HFFc6 (cell line): ENCODE results near the gene ECT2. TPM values are rescaled to one million over a fixed set of nuclear protein-coding genes. Genes with fewer than 3 reads are reported as not detected.

Experiments used
- DNase-seq: peaks from one replicate; pipeline ENCODE4 v3.0.0-alpha.2; 2018
- H3K27ac Mint-ChIP-seq: 2 replicates; pipeline ENCODE4 v1.8.0; 2020; ENCODE audit warnings: mild to moderate bottlenecking, mixed read lengths
- H3K27me3 Mint-ChIP-seq: 2 replicates; pipeline ENCODE4 v1.8.0; 2021; ENCODE audit warnings: mild to moderate bottlenecking, moderate library complexity, mixed read lengths; ENCODE audit not compliant: insufficient read depth
- H3K36me3 Mint-ChIP-seq: 2 replicates; pipeline ENCODE4 v1.8.0; 2021; ENCODE audit warnings: low read depth, mixed read lengths
- H3K4me1 Mint-ChIP-seq: 2 replicates; pipeline ENCODE4 v1.8.0; 2020; ENCODE audit warnings: low read depth, mixed read lengths
- H3K4me3 Mint-ChIP-seq: 2 replicates; pipeline ENCODE4 v1.8.0; 2020; ENCODE audit warnings: mild to moderate bottlenecking, moderate library complexity, mixed read lengths
- H3K9me3 Mint-ChIP-seq: 2 replicates; pipeline ENCODE4 v1.8.0; 2020; ENCODE audit warnings: mild to moderate bottlenecking, mixed read lengths
- total RNA-seq, 6 experiments: library from RNA; stranded (reverse); fragmentation: NEBNext Ultra II Directional; extraction: Animal tissue kit (Norgen Biotek cat#: 25700); gene quantifications; 2 replicates in 1 of 6; 3 replicates in 5 of 6; pipeline ENCODE4 v1.2.3, GENCODE V29; 2021
- TF ChIP-seq, protein P1 (sequence below): fragments of 200-600 bp; sonication (generic); IDR thresholded peaks from 2 replicates; pipeline ENCODE4 v1.5.0; 2021; ENCODE audit warnings: antibody characterized with exemption, mild to moderate bottlenecking

The ECT2 gene
- total RNA-seq, 6 experiments from 2014 or later = 29.1 to 62.4 (median 50.6) TPM

DNA sequence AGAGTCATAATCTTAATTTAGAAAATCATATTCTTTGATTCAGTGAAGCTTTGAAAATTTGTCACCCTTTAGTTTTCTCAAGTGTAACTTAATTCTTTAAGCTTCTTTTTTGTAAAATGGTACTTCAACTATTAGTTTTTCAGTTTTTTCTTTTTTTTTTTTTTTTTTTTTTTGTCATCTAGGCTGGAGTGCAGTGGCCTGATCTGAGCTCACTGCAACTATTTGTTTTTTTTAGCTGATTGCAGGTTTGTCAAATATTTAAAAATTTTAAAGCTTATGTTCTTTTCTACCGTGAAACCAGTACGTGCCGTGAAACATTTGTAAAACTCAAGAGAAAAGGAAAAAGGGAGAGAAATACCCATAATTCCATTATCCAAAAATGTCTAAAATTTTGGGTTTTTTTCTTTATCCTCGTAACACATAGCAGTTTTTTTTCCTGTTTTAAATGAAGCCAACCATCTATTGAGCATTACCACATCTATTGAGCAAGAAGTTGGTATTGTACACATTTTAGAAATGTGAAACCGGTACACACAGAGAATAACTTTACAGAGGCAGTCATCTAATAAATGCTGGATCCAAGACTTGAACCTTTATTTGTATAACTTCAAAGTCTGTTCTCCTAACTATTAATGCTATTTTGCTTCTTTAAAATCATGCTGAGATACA, 25.7 kb downstream of the ECT2 start:
- Mint-ChIP-seq H3K36me3 (peaks cover 34% of the 10 kb centered on the region), H3K4me3 (no peak overlapping the region), H3K27ac (no peak overlapping the region), H3K9me3 (no peaks in the 10 kb centered on the region), H3K4me1 (no peaks in the 10 kb centered on the region), H3K27me3 (no peaks in the 10 kb centered on the region)
- TF ChIP-seq, protein P1, sequence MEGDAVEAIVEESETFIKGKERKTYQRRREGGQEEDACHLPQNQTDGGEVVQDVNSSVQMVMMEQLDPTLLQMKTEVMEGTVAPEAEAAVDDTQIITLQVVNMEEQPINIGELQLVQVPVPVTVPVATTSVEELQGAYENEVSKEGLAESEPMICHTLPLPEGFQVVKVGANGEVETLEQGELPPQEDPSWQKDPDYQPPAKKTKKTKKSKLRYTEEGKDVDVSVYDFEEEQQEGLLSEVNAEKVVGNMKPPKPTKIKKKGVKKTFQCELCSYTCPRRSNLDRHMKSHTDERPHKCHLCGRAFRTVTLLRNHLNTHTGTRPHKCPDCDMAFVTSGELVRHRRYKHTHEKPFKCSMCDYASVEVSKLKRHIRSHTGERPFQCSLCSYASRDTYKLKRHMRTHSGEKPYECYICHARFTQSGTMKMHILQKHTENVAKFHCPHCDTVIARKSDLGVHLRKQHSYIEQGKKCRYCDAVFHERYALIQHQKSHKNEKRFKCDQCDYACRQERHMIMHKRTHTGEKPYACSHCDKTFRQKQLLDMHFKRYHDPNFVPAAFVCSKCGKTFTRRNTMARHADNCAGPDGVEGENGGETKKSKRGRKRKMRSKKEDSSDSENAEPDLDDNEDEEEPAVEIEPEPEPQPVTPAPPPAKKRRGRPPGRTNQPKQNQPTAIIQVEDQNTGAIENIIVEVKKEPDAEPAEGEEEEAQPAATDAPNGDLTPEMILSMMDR = no peak
- DNase-seq = no peak

DNA sequence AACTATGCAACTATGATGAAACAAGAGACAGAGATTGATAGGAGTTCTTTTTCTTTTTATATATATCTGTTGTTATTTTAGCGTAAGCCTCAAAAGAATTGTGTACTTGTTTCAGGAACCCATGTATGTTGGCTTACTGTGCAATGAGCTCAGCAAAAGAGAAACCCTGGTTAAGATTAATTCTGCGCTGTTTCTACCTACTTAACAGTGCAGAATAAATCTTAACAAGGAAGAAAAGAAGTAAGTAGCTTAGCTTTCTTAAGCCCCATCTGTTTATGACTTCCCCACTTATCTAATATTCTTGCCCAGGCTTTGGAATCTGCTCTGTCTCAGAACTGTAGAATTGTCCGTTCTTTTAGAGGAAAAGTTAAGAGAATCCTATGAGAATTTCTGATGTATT, 27.4 kb downstream of the ECT2 start:
- Mint-ChIP-seq H3K27me3 (no peaks in the 10 kb centered on the region), H3K4me3 (no peak overlapping the region), H3K36me3 (peaks cover 33% of the 10 kb centered on the region), H3K4me1 (0 out of 2 replicates have a peak, but pooled peaks cover 5% of the 10 kb centered on the region), H3K27ac (peak overlapping the region; percentile 17; the same call in 1 of the 2 replicates), H3K9me3 (no peaks in the 10 kb centered on the region)
- TF ChIP-seq, protein P1 = no peak
- no peak for DNase-seq

DNA sequence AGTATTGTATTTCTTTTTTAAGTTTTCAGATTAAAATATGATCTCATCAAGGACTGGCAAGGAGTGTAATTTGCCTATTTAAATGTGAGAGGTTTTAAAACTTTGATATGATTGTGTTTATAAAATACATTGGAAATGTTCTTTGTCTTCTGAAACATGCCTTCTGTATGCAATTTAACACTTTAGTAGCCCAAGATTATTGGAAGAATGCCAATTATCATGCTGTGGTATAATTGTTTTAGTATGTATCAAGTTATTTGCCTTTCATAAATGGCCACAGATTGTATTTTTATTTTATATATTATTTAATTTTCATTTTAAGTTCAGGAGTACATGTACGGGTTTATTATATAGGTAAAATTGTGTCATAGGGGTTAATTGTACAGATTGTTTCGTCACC, 31.7 kb downstream of the ECT2 start:
- DNase-seq = no peak
- H3K27me3 Mint-ChIP-seq = no peaks in the 10 kb centered on the region

DNA sequence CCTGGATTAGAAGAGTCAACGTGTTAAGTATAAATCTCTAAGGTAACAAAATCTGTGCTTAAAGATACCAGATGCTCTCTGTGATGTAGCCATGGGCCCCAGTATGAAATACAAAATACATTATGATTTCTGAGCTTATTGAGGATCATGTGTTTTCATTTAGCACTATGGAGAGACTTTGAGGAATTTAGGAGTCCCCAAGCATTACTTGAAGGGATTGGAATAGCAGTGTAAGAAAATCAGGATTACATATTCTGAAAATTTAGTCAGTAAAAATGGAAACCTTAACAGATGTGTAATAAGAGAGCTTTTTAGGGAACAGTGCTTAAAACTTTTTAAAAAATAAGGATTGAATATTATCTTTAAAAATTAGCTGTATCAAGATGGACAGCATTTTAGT, 35.5 kb downstream of the ECT2 start:
- TF ChIP-seq, protein P1 = no peak
- H3K4me3 Mint-ChIP-seq = no peak overlapping the region
- H3K36me3 Mint-ChIP-seq = peaks cover 21% of the 10 kb centered on the region
- H3K27me3 Mint-ChIP-seq = no peaks in the 10 kb centered on the region
- DNase-seq = no peak
- H3K9me3 Mint-ChIP-seq = no peaks in the 10 kb centered on the region
- peak overlapping the region; percentile 6 for H3K27ac Mint-ChIP-seq
- H3K4me1 Mint-ChIP-seq = peaks cover 28% of the 10 kb centered on the region

More for the DNA sequence above, 31.7 kb downstream of the ECT2 start:
- Mint-ChIP-seq H3K36me3 (peaks cover 9% of the 10 kb centered on the region), H3K4me3 (no peak overlapping the region), H3K27ac (no peak overlapping the region), H3K9me3 (no peaks in the 10 kb centered on the region), H3K4me1 (peaks cover 16% of the 10 kb centered on the region)
- TF ChIP-seq, protein P1 = no peak

DNA sequence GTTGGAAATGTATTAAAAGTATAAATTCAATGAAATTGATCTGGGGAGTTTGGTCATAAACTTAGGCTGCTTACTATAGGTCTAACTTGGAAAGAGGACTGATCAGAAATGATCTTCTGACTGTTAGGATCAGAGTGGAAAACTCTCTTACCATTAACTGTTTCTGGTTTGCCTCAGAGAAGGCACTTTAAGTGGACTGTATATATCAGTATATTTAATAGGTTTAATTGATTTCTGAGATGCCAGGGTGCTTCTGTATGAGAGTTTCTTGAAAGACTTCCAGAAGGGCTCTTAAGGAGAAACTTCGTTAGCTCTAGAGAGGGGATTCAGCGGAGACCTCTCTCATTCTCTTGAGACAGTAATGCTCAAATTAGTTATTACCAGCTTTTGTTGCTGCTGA, 36.5 kb downstream of the ECT2 start:
- Mint-ChIP-seq H3K4me1 (peaks cover 28% of the 10 kb centered on the region), H3K9me3 (no peaks in the 10 kb centered on the region), H3K27me3 (no peaks in the 10 kb centered on the region), H3K27ac (peak overlapping the region; percentile 53), H3K4me3 (no peak overlapping the region), H3K36me3 (peaks cover 25% of the 10 kb centered on the region)
- TF ChIP-seq, protein P1 = no peak
- DNase-seq = no peak
